AG10803 (cell line): Measurements from ENCODE around the gene GNMT.

Experiments
- DNase-seq: peaks from one replicate; pipeline ENCODE4 v3.0.0; 2010; ENCODE audit warnings: low read depth
- H3K4me3 ChIP-seq: 2 replicates; pipeline ENCODE4 v1.5.1; 2011; ENCODE audit warnings: mild to moderate bottlenecking, low read length, control low read depth
- CTCF ChIP-seq: conservative IDR thresholded peaks from 2 replicates; pipeline ENCODE4 v1.5.1; 2011; ENCODE audit warnings: mild to moderate bottlenecking, low read length, control low read depth, inconsistent platforms

Gene GNMT

DNA sequence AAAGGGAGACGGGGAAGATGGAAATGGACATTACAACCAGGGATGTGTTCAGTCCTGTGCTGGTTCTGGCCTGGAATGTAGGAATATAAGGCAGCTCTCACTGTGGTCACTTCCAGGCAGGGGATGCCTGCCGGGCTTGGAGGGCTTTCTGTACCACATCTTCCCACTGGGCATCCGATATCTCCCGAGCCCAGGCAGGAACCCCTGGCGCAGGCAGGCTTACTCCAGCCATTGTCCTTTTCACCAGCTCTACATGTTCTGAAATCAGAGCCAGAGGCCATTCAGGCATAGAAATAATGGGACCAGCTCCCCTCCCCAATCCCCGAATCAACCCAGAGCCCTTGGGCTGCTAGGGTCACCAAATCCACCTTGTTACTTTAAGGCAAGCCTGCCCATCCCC, 51.8 kb downstream of the GNMT start:
- peak overlapping the region; percentile 77 for H3K4me3 ChIP-seq
- TF ChIP-seq CTCF: no peak
- DNase-seq: no peak

- DNase-seq: peak; percentile 36
- peak overlapping the region; percentile 77 for H3K4me3 ChIP-seq
- no peak for TF ChIP-seq CTCF
These were observed 52.7 kb downstream of the GNMT start for GRCh38 chr6:43013097-43013842.
